Parathyroid adenoma (tissue), 2 donors: ENCODE data around the gene SHISAL2A.

Experiments
- H2AFZ ChIP-seq: fragments of 300-600 bp; sonication (generic); one replicate; pipeline ENCODE4 v1.7.0; 2017; ENCODE audit warnings: antibody characterized with exemption, mild to moderate bottlenecking
- H3K27ac ChIP-seq: fragments of 300-600 bp; sonication (generic); one replicate; pipeline ENCODE4 v1.7.0; 2017
- H3K27me3 ChIP-seq: fragments of 300-600 bp; sonication (generic); one replicate; pipeline ENCODE4 v1.7.0; 2017; ENCODE audit warnings: low read length; ENCODE audit not compliant: control insufficient read depth, insufficient read depth
- H3K36me3 ChIP-seq: fragments of 300-600 bp; sonication (generic); one replicate; pipeline ENCODE4 v1.7.0; 2017; ENCODE audit warnings: low read length; ENCODE audit not compliant: control insufficient read depth, insufficient read depth
- H3K4me1 ChIP-seq: fragments of 300-600 bp; sonication (generic); one replicate; pipeline ENCODE4 v1.7.0; 2017; ENCODE audit warnings: control low read depth
- H3K4me2 ChIP-seq: fragments of 300-600 bp; sonication (generic); one replicate; pipeline ENCODE4 v1.7.0; 2017; ENCODE audit warnings: low read length
- H3K4me3 ChIP-seq: fragments of 300-600 bp; sonication (generic); one replicate; pipeline ENCODE4 v1.7.0; 2017; ENCODE audit warnings: low read depth, low read length
- H3K79me2 ChIP-seq: fragments of 300-600 bp; sonication (generic); one replicate; pipeline ENCODE4 v1.7.0; 2017; ENCODE audit warnings: control low read depth
- H3K9ac ChIP-seq: fragments of 300-600 bp; sonication (generic); one replicate; pipeline ENCODE4 v1.7.0; 2017; ENCODE audit warnings: mild to moderate bottlenecking
- H3K9me3 ChIP-seq: fragments of 300-600 bp; sonication (generic); one replicate; pipeline ENCODE4 v1.7.0; 2017; ENCODE audit warnings: low read length; ENCODE audit not compliant: control insufficient read depth
- TF ChIP-seq, protein P1 (sequence below): fragments of 300-600 bp; sonication (generic); IDR thresholded peaks from one replicate; pipeline ENCODE4 v1.7.0; 2017; ENCODE audit warnings: antibody characterized with exemption, mild to moderate bottlenecking
- donor health status: primary hyperparathyroidism.

Gene SHISAL2A

DNA sequence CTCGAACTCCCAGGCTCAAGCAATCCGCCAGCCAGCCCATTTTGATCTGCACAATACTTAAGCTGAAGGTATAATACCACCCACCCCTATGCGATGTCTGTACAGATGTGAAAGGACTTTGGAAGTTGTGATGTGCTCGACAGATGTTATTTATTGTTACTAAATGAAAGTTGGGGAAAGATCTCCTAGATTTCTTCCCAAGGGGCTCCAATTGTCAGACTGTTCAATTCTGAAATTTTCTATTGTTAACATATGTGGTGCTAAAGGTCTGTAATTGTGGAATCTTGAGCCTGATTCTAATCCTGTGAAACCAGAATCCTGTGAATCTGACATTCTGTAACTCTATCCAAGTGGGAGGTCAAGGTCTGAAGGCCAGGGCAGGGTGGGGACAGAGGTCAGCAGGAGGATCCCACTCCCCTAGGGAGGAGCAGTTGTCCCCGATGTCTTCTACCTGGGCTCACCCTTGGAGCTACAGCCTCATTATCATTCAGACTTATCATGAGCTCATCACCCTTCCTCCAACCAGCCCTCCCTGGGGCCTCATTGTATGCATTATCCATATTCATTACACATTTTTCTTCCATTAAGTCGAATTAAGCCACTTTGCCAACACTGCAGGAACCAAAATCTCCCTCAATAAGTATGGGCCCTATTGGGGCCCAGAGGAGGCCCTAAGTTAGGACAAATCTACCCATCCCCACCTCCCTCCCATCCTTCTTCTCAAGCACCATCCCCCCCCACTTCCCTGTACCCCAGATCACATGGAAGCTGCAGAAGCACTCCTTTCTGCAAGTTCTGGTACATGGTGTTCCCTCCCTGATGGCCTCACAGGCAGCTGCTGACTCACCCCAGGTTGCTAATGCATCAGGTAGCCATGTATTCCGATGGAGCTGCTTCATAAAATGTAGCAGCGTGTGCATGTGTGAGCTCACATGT is 32.3 kb downstream of the SHISAL2A start:
- H3K9me3 ChIP-seq: no peaks in the 10 kb centered on the region
- H3K4me1 ChIP-seq: no peaks in the 10 kb centered on the region
- no peak overlapping the region for H3K9ac ChIP-seq
- no peaks in the 10 kb centered on the region for H3K79me2 ChIP-seq
- no peak overlapping the region for H3K4me3 ChIP-seq
- H3K4me2 ChIP-seq: no peak overlapping the region
- H3K27ac ChIP-seq: no peak overlapping the region
- TF ChIP-seq, protein P1, sequence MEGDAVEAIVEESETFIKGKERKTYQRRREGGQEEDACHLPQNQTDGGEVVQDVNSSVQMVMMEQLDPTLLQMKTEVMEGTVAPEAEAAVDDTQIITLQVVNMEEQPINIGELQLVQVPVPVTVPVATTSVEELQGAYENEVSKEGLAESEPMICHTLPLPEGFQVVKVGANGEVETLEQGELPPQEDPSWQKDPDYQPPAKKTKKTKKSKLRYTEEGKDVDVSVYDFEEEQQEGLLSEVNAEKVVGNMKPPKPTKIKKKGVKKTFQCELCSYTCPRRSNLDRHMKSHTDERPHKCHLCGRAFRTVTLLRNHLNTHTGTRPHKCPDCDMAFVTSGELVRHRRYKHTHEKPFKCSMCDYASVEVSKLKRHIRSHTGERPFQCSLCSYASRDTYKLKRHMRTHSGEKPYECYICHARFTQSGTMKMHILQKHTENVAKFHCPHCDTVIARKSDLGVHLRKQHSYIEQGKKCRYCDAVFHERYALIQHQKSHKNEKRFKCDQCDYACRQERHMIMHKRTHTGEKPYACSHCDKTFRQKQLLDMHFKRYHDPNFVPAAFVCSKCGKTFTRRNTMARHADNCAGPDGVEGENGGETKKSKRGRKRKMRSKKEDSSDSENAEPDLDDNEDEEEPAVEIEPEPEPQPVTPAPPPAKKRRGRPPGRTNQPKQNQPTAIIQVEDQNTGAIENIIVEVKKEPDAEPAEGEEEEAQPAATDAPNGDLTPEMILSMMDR: no peak
- no peaks in the 10 kb centered on the region for H3K36me3 ChIP-seq
- no peaks in the 10 kb centered on the region for H3K27me3 ChIP-seq
- no peak overlapping the region for H2AFZ ChIP-seq

DNA sequence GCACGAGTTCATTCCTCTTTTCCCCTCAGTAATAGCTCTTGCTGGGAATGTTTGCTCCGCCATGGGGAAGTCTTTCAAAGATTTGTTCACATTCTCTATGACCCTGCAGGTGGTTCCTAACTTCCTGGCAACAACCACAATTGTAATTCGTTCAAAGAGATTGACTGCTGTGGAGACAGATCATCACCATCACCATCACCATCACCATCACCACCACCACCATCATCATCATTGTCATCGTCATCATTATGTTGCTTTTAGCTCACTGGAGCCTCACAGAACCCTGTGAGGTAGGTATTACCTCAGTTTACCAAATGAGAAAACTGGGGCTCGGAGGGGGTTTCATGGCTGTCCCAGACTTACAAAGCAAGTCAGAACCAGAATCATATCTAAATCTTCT is 34.3 kb downstream of the SHISAL2A start:
- Histone ChIP-seq H3K27me3 (no peaks in the 10 kb centered on the region), H3K36me3 (no peaks in the 10 kb centered on the region), H3K4me1 (no peaks in the 10 kb centered on the region), H3K79me2 (no peaks in the 10 kb centered on the region), H3K9me3 (no peaks in the 10 kb centered on the region), H3K4me2 (no peak overlapping the region), H3K27ac (no peak overlapping the region), H2AFZ (no peak overlapping the region), H3K9ac (no peak overlapping the region), H3K4me3 (no peak overlapping the region)
- TF ChIP-seq, protein P1: no peak

- H3K4me3 ChIP-seq: no peak overlapping the region
- H3K79me2 ChIP-seq: no peaks in the 10 kb centered on the region
- H3K27me3 ChIP-seq: no peaks in the 10 kb centered on the region
- no peaks in the 10 kb centered on the region for H3K4me1 ChIP-seq
- no peak overlapping the region for H3K27ac ChIP-seq
- H3K36me3 ChIP-seq: no peaks in the 10 kb centered on the region
- no peaks in the 10 kb centered on the region for H3K9me3 ChIP-seq
- H2AFZ ChIP-seq: no peak overlapping the region
- H3K4me2 ChIP-seq: no peak overlapping the region
- no peak overlapping the region for H3K9ac ChIP-seq
- TF ChIP-seq, protein P1: no peak
These were observed 35.0 kb downstream of the SHISAL2A start for GRCh38 chr1:52667984-52668383.

DNA sequence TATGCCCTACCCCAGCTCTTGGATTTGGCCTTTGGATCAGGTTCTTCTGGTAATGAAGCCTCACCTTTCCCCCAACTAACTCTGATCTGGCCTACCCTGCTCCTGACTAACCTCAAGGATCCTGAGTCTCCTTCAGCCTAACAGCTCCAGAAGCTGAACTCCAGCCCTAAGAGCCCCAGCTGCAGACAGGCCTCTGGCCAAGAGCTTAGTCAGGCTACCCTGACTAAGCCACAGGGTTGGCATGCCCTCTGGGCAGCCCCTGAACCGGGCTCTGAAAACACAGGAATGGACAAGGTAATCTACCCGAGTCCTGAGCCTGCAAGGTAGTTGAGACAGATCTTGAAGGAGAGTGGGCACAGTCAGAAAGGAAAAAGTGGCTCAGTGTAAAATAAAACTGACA is 35.7 kb downstream of the SHISAL2A start:
- H3K27ac ChIP-seq: no peak overlapping the region
- no peaks in the 10 kb centered on the region for H3K27me3 ChIP-seq
- H3K4me2 ChIP-seq: no peak overlapping the region
- no peak overlapping the region for H3K9ac ChIP-seq
- no peak overlapping the region for H2AFZ ChIP-seq
- H3K79me2 ChIP-seq: no peaks in the 10 kb centered on the region
- H3K4me1 ChIP-seq: no peaks in the 10 kb centered on the region
- TF ChIP-seq, protein P1: no peak
- H3K36me3 ChIP-seq: no peaks in the 10 kb centered on the region
- no peaks in the 10 kb centered on the region for H3K9me3 ChIP-seq
- H3K4me3 ChIP-seq: no peak overlapping the region

DNA sequence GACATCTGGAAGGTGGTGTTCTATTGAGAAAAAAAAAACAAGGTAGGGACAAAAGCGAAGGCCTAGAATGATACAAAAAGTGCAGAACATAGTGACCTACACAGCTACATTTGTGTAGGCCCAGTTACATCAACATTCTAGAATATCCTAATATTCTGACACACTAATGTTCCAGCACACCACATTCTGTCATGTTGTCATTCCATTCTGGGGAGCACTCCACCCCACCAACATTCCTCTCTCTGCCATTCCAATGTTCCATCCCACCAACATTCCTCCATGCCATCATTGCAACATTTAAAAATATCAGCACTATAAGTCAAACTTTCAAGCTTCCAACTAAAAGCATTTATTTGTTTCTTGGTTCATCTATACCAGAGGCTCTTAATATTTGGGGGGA is 36.7 kb downstream of the SHISAL2A start:
- H3K4me2 ChIP-seq: no peak overlapping the region
- TF ChIP-seq, protein P1: no peak
- H3K4me1 ChIP-seq: no peaks in the 10 kb centered on the region
- no peaks in the 10 kb centered on the region for H3K36me3 ChIP-seq
- H3K4me3 ChIP-seq: no peak overlapping the region
- H3K79me2 ChIP-seq: no peaks in the 10 kb centered on the region
- no peaks in the 10 kb centered on the region for H3K9me3 ChIP-seq
- H2AFZ ChIP-seq: no peak overlapping the region
- H3K27me3 ChIP-seq: no peaks in the 10 kb centered on the region
- no peak overlapping the region for H3K27ac ChIP-seq
- no peak overlapping the region for H3K9ac ChIP-seq
